22Rv1 (cell line): ENCODE measurements around the gene ZNF3.

Experiments used
- H3K27ac ChIP-seq: fragments of 450-650 bp; 2 replicates; pipeline ENCODE4 v1.5.1; 2017
- ZFX ChIP-seq: fragments of 450-650 bp; IDR thresholded peaks from 2 replicates; pipeline ENCODE4 v1.6.1; 2017; ENCODE audit warnings: antibody characterized with exemption, borderline replicate concordance
- TF ChIP-seq, protein P1 (sequence below): fragments of 450-650 bp; IDR thresholded peaks from 2 replicates; pipeline ENCODE4 v1.5.1; 2017; ENCODE audit warnings: mild to moderate bottlenecking

Gene ZNF3

GRCh38 chr7:100063376-100063775 lies 18.1 kb downstream of the ZNF3 start:
- no peak overlapping the region for H3K27ac ChIP-seq
- TF ChIP-seq, protein P1, sequence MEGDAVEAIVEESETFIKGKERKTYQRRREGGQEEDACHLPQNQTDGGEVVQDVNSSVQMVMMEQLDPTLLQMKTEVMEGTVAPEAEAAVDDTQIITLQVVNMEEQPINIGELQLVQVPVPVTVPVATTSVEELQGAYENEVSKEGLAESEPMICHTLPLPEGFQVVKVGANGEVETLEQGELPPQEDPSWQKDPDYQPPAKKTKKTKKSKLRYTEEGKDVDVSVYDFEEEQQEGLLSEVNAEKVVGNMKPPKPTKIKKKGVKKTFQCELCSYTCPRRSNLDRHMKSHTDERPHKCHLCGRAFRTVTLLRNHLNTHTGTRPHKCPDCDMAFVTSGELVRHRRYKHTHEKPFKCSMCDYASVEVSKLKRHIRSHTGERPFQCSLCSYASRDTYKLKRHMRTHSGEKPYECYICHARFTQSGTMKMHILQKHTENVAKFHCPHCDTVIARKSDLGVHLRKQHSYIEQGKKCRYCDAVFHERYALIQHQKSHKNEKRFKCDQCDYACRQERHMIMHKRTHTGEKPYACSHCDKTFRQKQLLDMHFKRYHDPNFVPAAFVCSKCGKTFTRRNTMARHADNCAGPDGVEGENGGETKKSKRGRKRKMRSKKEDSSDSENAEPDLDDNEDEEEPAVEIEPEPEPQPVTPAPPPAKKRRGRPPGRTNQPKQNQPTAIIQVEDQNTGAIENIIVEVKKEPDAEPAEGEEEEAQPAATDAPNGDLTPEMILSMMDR, result no peak
- no peak for TF ChIP-seq ZFX

- TF ChIP-seq ZFX, result no peak
- TF ChIP-seq, protein P1, result no peak
- H3K27ac ChIP-seq, result no peak overlapping the region
These were observed 19.9 kb downstream of the ZNF3 start for GRCh38 chr7:100061518-100062193.

DNA sequence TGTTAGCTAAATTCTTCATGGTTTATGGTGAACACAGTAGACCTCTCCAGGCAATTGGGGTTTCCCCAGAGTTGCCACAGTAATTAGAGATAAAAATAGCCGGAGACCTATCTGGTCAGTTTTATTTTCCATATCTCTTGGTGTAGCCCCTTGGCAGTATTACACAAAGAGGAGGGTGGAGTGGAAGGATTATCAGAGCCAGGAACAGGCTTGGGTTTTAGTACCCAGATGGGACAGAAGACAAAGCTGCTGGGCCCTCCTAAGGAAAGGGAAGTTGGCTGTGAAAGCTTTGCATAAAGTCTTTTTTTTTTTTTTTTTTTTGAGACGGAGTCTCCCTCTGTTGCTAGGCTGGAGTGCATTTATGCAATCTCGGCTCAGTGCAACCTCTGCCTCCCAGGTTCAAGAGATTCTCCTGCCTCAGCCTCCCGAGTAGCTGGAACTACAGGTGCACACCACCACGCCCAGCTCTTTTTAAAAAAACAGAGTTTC lies 22.2 kb downstream of the ZNF3 start:
- TF ChIP-seq, protein P1, result no peak
- TF ChIP-seq ZFX, result no peak
- no peak overlapping the region for H3K27ac ChIP-seq

DNA sequence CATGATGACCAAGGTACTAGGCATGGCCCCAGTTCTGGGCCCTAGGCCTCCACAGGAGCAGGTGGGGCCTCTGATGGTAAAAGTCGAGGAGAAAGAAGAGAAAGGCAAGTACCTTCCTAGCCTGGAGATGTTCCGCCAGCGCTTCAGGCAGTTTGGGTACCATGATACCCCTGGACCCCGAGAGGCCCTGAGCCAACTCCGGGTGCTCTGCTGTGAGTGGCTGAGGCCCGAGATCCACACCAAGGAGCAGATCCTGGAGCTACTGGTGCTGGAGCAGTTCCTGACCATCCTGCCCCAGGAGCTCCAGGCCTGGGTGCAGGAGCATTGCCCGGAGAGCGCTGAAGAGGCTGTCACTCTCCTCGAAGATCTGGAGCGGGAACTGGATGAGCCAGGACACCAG lies 24.5 kb downstream of the ZNF3 start:
- no peak overlapping the region for H3K27ac ChIP-seq
- TF ChIP-seq, protein P1, result no peak
- TF ChIP-seq ZFX, result no peak

- no peak overlapping the region for H3K27ac ChIP-seq
These were observed 28.3 kb downstream of the ZNF3 start for GRCh38 chr7:100053215-100053614.

DNA sequence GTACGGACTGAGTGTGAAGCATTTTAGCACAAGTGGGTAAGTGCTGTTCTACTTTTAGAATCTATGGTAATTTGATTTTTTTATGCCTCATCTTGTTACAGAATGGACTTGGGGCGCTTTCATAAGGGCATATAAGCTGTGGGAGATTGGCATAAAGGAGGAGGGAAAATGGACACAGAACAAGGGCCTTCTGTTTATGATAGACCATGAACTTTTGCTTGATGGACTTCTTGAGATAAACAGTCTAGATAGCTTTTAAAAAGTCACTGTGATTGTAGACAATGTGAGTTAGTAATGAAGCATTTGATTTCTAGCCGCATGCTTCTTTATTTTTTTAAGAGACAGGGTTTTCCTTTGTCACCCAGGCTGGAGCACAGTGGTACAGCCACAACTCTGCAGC lies 29.9 kb downstream of the ZNF3 start:
- no peak for TF ChIP-seq ZFX
- TF ChIP-seq, protein P1, result no peak
- H3K27ac ChIP-seq, result no peak overlapping the region

More at GRCh38 chr7:100053215-100053614, 28.3 kb downstream of the ZNF3 start:
- TF ChIP-seq ZFX, result no peak
- TF ChIP-seq, protein P1, result peak; percentile 29

DNA sequence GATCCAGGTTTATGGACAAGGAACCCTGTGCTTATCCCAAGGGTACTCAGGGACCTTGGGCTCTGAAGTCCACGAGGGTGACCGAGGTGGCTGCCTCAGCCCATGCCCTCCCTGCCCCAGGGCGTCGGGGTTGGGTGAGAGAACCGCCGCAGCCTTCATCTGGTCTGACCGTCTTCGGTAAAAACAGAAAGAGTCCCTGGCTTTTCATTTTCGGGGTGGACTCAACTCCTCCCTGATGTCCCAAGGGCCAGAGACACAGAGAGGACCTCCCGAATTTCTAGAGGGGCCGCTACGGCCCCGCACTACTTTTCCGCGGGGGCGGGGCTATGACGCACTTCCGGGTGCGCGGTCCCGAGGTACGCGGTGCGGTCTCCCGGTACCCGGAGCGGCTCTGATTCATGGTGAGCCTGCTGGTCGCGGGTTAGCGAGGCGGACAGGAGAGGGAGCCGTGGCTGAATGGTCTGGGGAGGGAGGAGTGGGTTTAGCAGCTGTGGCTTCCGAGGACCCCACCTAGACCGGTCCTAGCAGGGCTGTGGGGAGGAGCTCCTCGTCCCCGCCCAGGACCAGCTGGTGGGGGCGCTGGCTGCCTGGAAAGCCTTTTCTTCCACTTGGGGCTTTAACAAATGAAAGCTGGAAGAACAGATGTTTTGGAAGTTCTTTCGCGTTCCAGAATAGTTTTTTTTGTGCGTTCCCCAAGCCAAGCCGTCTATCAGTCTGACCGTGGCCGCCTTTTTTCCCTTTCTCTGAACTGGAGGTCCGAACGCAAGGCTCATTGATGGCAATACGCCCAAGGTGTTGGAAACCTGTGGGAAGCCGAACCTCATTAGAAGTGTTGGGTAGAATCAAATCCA lies 31.9 kb downstream of the ZNF3 start, which contains the start of gene ZSCAN21:
ZSCAN21 (plus strand) TSS at position 334 of the 851 bp plus-strand sequence. CDS start 7,233 bp downstream, outside the sequence.
- H3K27ac ChIP-seq, result peak within 1 kb of the TSS; percentile 88
- TF ChIP-seq ZFX, result no peak
- TF ChIP-seq, protein P1, result peak; percentile 33
